Fibroblast of pulmonary artery (primary cell): ENCODE measurements around the gene CD4.

Source experiments
- DNase-seq: peaks from one replicate; pipeline ENCODE4 v3.0.0-alpha.2; 2010; ENCODE audit warnings: low read depth
- H3K4me3 ChIP-seq: replicated peaks from 2 replicates; pipeline ENCODE4 v1.5.1; 2011; ENCODE audit warnings: low read depth, mild to moderate bottlenecking, control low read depth, low read length, moderate library complexity
- CTCF ChIP-seq: IDR thresholded peaks from 2 replicates; pipeline ENCODE4 v1.5.1; 2011; ENCODE audit warnings: mild to moderate bottlenecking, control low read depth, low read length, inconsistent platforms; ENCODE audit errors: missing control alignments

The CD4 gene

GRCh38 chr12:6780573-6780972, 8.8 kb upstream of the CD4 start:
- DNase-seq = no peak
- no peak for TF ChIP-seq CTCF
- H3K4me3 ChIP-seq = no peak overlapping the region

GRCh38 chr12:6782119-6782518, 7.2 kb upstream of the CD4 start:
- no peak for TF ChIP-seq CTCF
- no peak overlapping the region for H3K4me3 ChIP-seq
- DNase-seq = no peak

GRCh38 chr12:6782850-6783566, 6.3 kb upstream of the CD4 start:
- TF ChIP-seq CTCF = no peak
- H3K4me3 ChIP-seq = no peak overlapping the region
- no peak for DNase-seq

GRCh38 chr12:6783828-6784227, 5.5 kb upstream of the CD4 start:
- no peak overlapping the region for H3K4me3 ChIP-seq
- no peak for DNase-seq
- TF ChIP-seq CTCF = no peak

- TF ChIP-seq CTCF = no peak
- no peak overlapping the region for H3K4me3 ChIP-seq
- no peak for DNase-seq
Observed at GRCh38 chr12:6784296-6784695, 5.0 kb upstream of the CD4 start.

- DNase-seq = no peak
- no peak for TF ChIP-seq CTCF
- no peak overlapping the region for H3K4me3 ChIP-seq
Observed at GRCh38 chr12:6784761-6785160, 4.6 kb upstream of the CD4 start.
